HG03354 (cell line): ENCODE measurements around the gene GNB4.

Experiments
- ATAC-seq: cut with Tn5 transposase; IDR thresholded peaks from one replicate; pipeline ENCODE4 v1.9.1; 2021; ENCODE audit warnings: mild to moderate bottlenecking; ENCODE audit not compliant: unreplicated experiment, poor library complexity, severe bottlenecking

Gene GNB4

GRCh38 chr3:179451265-179452175 lies at the start of gene GNB4:
GNB4 (minus strand) TSS chr3:179451470; CDS start chr3:179426200, 25,270 bp downstream.
- peak; percentile 80 for ATAC-seq

- no peak for ATAC-seq
These were observed 44.2 kb upstream of the GNB4 start for GRCh38 chr3:179495483-179495882.

- ATAC-seq: no peak
These were observed 42.0 kb upstream of the GNB4 start for GRCh38 chr3:179493260-179493659.

- no peak for ATAC-seq
These were observed 36.9 kb upstream of the GNB4 start for GRCh38 chr3:179488213-179488612.

GRCh38 chr3:179486806-179487205 lies 35.5 kb upstream of the GNB4 start:
- ATAC-seq: no peak

GRCh38 chr3:179482857-179483256 lies 31.6 kb upstream of the GNB4 start:
- ATAC-seq: no peak

GRCh38 chr3:179476215-179476614 lies 24.9 kb upstream of the GNB4 start:
- no peak for ATAC-seq

- no peak for ATAC-seq
These were observed 23.2 kb upstream of the GNB4 start for GRCh38 chr3:179474480-179474879.

- ATAC-seq: no peak
These were observed 22.3 kb upstream of the GNB4 start for GRCh38 chr3:179473565-179473964.

GRCh38 chr3:179464323-179465092 lies 13.2 kb upstream of the GNB4 start:
- peak; percentile 62 for ATAC-seq

GRCh38 chr3:179463319-179463718 lies 12.0 kb upstream of the GNB4 start:
- ATAC-seq: no peak

- no peak for ATAC-seq
These were observed 9.0 kb upstream of the GNB4 start for GRCh38 chr3:179460260-179460659.

GRCh38 chr3:179455954-179456353 lies 4.7 kb upstream of the GNB4 start:
- ATAC-seq: no peak

- ATAC-seq: no peak
These were observed 3.6 kb upstream of the GNB4 start for GRCh38 chr3:179454887-179455286.

GRCh38 chr3:179453967-179454366 lies 2.7 kb upstream of the GNB4 start:
- no peak for ATAC-seq

- no peak for ATAC-seq
These were observed 1.6 kb upstream of the GNB4 start for GRCh38 chr3:179452872-179453271.

- ATAC-seq: no peak
These were observed 900 bp upstream of the GNB4 start for GRCh38 chr3:179452176-179452564.

GRCh38 chr3:179450901-179451264 lies 387 bp downstream of the GNB4 start:
- peak; percentile 44 for ATAC-seq

GRCh38 chr3:179450261-179450701 lies 989 bp downstream of the GNB4 start:
- ATAC-seq: no peak

GRCh38 chr3:179449636-179450035 lies 1.6 kb downstream of the GNB4 start:
- no peak for ATAC-seq

GRCh38 chr3:179447251-179447650 lies 4.0 kb downstream of the GNB4 start:
- no peak for ATAC-seq
